ENCODE results near the gene PMEPA1. TPM values are rescaled to one million over a fixed set of nuclear protein-coding genes. Genes with fewer than 3 reads are reported as not detected.

PMEPA1 gene
- total and polyA plus RNA-seq, 4 donors, result 0.61 to 1.5 (median 1.1) TPM

- TF ChIP-seq ZBTB33 (IDR thresholded peaks at IDR 0.05) (no peak), GABPA (IDR thresholded peaks at IDR 0.05 in 1 of 2, conservative IDR thresholded peaks at IDR 0.05 in 1 of 2) (no peak), FOXA1 (IDR thresholded peaks at IDR 0.05) (no peak), SP1 (IDR thresholded peaks at IDR 0.05) (no peak), MAX (IDR thresholded peaks at IDR 0.05) (no peak)
Measured at GRCh38 chr20:57622201-57622570, 87.6 kb downstream of the PMEPA1 start (continued).

- Histone ChIP-seq H3K4me1 (ENCODE audit: control insufficient read depth in 4 of 4, insufficient read depth in 4 of 4, low read length in 3 of 4) (no peaks in the 10 kb centered on the region), H3K9me3 (ENCODE audit: control insufficient read depth in 4 of 4, low read length in 3 of 4) (peaks cover 0 to 12% (median 7%) of the 10 kb centered on the region in 4 donors), H3K4me3 (ENCODE audit: low read depth in 1 of 3, low read length in 3 of 3) (no peak overlapping the region), H3K27me3 (ENCODE audit: control insufficient read depth in 4 of 4, insufficient read depth in 4 of 4, low read length in 3 of 4) (no peaks in the 10 kb centered on the region), H3K9ac (ENCODE audit: low read depth in 1 of 2, low read length in 2 of 2) (no peak overlapping the region), H3K27ac (ENCODE audit: low read depth in 1 of 2, low read length in 2 of 2) (no peak overlapping the region), H3K36me3 (ENCODE audit: control insufficient read depth in 4 of 4, insufficient read depth in 3 of 4, low read depth in 1 of 4, low read length in 3 of 4) (no peaks in the 10 kb centered on the region)
- DNase-seq (ENCODE audit: low spot score), result no peak
- TF ChIP-seq ZBTB33 (IDR thresholded peaks at IDR 0.05), result no peak
- TF ChIP-seq JUND (IDR thresholded peaks at IDR 0.05), result no peak
- TF ChIP-seq FOXA1 (IDR thresholded peaks at IDR 0.05), result no peak
- no peak for TF ChIP-seq ATF3 (IDR thresholded peaks at IDR 0.05)
- TF ChIP-seq MAX (IDR thresholded peaks at IDR 0.05), result no peak
- TF ChIP-seq GABPA (IDR thresholded peaks at IDR 0.05 in 1 of 2, conservative IDR thresholded peaks at IDR 0.05 in 1 of 2), result no peak
- TF ChIP-seq HNF4G (IDR thresholded peaks at IDR 0.05), result no peak
- no peak for TF ChIP-seq SP1 (IDR thresholded peaks at IDR 0.05)
- no peak for TF ChIP-seq TAF1 (conservative IDR thresholded peaks at IDR 0.05)
- no peak for TF ChIP-seq REST (IDR thresholded peaks at IDR 0.05)
- TF ChIP-seq RXRA (IDR thresholded peaks at IDR 0.05), result no peak
- no peak for TF ChIP-seq EGR1 (IDR thresholded peaks at IDR 0.05; ENCODE audit: low read depth in 2 of 2)
- no peak for TF ChIP-seq CTCF (IDR thresholded peaks at IDR 0.05; ENCODE audit: low read depth, low read length, missing input control)
- no peak for TF ChIP-seq YY1 (IDR thresholded peaks at IDR 0.05)
- no peak for TF ChIP-seq HNF4A (conservative IDR thresholded peaks at IDR 0.05)
- no peak for TF ChIP-seq FOXA2 (IDR thresholded peaks at IDR 0.05)
- no peak for TF ChIP-seq NR2F2 (IDR thresholded peaks at IDR 0.05)
- TF ChIP-seq RAD21 (IDR thresholded peaks at IDR 0.05), result no peak
- 74% methylated on average over 16 of the region's 16 CpGs for WGBS
Measured at GRCh38 chr20:57621421-57622200, 88.2 kb downstream of the PMEPA1 start.
